NCI-H2107 treated with DMSO at 0.1 percent for 48 hours (cell line): ENCODE results near the gene GPR137B.
A peak's percentile ranks its signal among the peaks of the same experiment; 100 is the strongest.

Experiments used
- DNase-seq: peaks from one replicate; lab custom pipeline; 2025; ENCODE audit not compliant: unreplicated experiment; lab: John Stamatoyannopoulos, UW

GPR137B gene

GRCh38 chr1:236113324-236114032, 28.9 kb upstream of the GPR137B start:
- no peak for DNase-seq

DNA sequence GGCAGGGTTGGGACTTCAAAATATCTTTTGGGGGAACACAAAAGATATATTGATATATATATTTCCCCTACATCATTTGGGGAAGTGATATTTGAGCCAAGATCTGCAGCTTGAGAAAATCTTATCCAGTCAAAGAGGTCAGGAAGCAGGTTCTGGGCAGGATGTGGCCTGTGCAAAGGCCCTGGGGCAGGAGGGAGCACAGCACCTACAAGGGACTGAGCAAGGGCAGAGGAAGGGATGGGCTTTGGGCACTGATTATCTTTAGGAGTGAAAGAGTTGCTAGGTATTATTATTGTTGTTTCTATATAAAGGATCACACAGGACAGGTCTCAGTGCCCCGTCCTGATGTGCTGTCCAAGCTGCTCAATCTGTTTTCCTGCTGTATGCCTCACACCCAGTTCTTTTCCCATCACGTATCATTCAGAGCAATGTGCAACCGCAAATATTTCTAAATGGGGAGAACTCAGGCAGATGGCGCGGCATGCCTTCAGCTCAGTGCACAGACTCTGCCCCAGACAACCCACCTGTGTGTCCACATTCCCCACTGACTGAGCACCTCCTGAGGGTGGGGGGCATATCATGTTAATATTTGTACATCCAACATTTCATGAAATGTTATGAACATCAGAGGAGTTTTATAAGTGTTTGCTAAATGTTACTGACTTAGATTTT, 28.1 kb upstream of the GPR137B start:
- DNase-seq: no peak

- DNase-seq: no peak
Measured at GRCh38 chr1:236117710-236118109, 24.6 kb upstream of the GPR137B start.

DNA sequence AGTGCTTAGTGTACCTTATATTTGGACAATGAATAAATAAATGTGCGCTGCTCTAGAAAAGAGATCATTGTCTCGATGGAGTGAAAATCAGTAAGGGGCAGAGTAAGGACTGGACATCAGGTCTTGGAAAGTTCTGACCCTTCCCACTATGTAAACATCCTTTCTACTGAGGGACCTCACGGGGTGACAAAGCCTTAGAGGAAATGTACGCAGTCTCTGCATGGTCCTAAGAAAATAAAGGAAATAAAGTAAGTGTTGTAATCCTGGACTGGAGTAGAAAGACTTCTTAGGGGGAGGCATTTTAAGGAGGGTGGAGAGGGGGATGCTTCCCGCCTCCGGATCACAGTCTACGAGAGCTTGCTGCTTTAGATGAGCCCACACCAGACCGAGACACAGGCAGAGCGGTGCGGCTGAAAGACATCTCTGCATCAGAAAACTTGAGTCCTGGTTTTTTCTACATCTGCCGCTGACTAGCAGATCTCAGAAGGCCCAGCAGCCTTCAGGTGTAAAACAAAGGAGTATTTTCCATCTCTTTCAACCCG, 22.3 kb upstream of the GPR137B start:
- no peak for DNase-seq

DNA sequence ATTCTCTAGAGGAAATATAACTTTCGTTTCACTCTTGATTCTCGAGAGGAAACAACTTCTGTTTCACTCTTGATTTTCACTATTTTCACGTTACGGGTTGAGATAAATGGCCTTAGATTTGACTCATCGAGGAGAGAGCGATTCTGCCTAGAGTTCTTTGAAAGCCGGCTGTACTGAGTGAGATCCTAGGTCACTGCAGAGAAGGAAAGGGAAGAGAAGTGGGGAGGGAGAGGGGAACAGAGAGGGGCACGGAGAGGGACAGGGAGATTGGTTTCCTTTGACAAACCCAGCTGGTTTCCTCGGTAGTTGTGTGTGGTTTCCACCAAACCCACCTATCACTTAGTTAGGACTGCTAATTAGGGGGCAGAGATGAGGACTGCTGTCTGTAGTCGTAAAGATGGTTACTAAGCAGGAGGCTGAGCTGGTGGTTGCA, 21.6 kb upstream of the GPR137B start:
- no peak for DNase-seq

GRCh38 chr1:236122176-236122575, 20.2 kb upstream of the GPR137B start:
- DNase-seq: no peak

GRCh38 chr1:236123563-236123962, 18.8 kb upstream of the GPR137B start:
- DNase-seq: no peak

GRCh38 chr1:236124965-236125364, 17.4 kb upstream of the GPR137B start:
- no peak for DNase-seq

GRCh38 chr1:236127045-236127444, 15.3 kb upstream of the GPR137B start:
- DNase-seq: no peak

DNA sequence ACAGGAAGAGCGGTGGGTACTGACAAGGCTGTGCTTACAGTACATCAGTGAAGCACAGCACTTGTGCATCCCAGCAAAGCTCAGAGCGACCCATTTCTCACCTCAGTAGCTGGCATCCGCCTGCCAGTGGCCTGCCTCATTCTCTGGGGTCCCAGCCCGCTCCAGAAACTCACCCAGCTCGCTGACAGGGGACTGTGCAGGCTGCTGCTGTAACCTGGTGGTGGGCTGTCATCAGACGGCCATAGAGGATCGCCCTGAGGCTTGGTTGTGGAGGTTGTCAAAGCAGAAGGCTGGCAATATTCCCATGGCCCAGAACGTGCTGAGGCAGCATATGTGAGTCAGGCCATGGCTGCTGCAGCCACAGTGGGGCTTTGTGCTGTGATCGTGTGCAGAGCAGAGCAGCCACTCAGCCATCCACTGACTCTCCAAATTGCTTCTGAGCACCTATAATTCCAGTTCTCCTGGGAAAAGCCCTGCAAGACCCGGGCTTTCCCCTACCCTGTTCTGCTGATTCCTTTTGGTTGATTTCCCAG, 13.6 kb upstream of the GPR137B start:
- DNase-seq: no peak

GRCh38 chr1:236129306-236129705, 13.0 kb upstream of the GPR137B start:
- no peak for DNase-seq

- no peak for DNase-seq
Measured at GRCh38 chr1:236130372-236130771, 12.0 kb upstream of the GPR137B start.

GRCh38 chr1:236131916-236132315, 10.4 kb upstream of the GPR137B start:
- no peak for DNase-seq

DNA sequence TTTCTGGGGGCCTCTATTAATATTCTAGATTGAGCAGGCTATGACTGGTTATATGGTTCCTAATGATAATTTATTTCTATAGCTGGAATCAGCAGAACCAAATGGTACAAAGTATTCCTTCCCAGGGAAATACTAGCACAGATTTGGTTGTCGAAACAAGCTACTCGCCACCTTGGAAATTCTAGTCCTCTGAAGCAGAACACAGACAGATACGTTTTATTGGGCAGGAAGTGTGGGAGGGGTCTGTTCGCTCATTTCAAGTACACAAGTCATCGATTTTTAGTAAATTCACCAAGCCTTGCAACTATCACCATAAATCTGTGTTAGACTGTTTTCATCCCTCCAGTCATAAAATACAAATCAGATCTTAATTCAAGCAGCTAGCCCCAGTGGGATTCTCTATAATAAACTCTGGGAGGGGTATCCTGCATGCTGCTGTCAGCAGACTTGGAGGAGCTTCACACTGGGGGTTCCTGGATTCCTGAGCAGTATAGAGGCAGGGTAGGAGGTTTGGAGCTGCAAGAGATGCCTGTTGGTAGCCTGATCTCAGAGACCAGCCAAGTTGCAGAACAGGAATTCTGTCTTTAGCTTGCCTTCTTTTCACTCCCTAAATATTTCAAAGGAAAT, 9.8 kb upstream of the GPR137B start:
- DNase-seq: no peak

DNA sequence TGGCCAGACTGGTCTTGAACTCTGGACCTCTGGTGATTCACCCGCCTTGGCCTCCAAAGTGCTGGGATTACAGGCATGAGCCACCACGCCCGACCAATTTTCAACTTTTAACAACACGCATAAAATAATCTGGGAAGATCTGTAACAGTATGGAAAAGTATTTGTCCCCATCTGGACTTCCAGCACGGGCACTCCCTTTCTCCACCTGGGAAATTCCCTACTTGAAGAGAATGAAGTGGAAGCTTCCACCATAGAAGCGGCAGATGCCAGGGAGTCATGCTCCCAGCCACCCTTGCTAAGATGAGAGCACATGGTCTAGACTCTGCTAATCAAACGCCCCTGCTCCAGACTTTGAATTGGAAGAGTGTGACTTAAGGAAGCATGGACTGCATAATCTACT, 9.0 kb upstream of the GPR137B start:
- no peak for DNase-seq

- DNase-seq: no peak
Measured at GRCh38 chr1:236133802-236134201, 8.5 kb upstream of the GPR137B start.

DNA sequence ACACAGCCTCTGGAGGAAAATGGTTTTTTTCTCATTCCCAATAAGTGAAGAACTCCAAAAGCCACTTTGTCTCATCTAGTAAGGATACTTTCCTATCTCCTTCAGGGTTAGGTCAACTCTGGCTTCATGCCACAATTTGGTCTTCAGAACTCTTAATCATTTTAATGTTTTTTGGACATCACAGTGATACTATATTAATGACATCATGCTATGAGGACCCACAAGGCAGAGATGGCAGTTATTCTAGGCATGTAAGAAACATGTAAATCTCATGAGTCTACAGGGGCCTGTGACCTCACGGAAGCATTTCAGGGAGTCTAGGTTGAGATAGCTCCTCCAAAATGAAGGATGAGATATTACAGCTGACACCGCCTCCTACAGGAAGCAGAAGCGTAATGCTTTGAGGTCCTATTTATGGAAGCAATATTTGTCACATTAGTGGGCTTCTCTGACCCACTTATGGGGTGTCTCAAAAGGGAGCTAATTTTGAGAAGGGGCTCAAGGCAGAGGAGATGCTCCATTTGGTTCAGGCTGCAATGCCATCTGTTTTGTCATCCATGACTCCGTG, 5.0 kb upstream of the GPR137B start:
- no peak for DNase-seq

GRCh38 chr1:236139495-236139894, 2.8 kb upstream of the GPR137B start:
- DNase-seq: no peak

DNA sequence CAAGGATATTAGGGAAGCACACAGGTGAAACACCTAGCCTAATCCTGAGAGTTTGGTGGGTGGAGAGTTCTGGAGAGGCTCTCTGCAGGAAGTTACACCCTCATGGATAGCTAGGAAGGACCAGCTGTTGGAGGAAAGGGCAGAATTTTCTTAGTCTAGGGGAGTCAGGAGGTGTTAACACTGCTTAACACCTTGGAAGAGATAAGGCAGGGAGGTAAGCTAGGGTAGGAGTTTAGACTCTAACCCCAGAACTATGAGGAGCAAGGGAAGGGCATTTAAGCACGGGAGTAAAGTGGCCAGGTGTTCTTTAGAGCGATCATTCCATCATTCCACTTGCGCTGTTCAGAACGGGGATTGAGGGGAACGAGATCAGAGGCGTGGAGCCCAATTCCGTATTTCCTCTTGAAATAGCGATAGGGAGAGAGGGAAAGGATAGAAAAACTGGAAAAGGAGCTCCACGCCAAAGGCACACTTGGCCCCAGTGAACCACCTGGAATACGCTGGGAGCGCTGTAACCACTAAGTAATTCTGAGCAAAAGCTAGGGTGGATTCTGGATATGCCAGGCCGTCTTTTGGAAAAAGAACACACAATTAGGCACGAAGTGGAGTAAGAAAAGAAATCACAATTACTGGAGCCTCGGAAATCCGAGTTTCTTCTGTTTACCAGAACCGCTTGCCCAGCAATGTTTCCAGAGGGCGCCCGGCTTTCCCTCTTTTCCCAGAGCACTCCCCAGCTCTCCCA, 1.5 kb upstream of the GPR137B start:
- peak; percentile 44 for DNase-seq

DNA sequence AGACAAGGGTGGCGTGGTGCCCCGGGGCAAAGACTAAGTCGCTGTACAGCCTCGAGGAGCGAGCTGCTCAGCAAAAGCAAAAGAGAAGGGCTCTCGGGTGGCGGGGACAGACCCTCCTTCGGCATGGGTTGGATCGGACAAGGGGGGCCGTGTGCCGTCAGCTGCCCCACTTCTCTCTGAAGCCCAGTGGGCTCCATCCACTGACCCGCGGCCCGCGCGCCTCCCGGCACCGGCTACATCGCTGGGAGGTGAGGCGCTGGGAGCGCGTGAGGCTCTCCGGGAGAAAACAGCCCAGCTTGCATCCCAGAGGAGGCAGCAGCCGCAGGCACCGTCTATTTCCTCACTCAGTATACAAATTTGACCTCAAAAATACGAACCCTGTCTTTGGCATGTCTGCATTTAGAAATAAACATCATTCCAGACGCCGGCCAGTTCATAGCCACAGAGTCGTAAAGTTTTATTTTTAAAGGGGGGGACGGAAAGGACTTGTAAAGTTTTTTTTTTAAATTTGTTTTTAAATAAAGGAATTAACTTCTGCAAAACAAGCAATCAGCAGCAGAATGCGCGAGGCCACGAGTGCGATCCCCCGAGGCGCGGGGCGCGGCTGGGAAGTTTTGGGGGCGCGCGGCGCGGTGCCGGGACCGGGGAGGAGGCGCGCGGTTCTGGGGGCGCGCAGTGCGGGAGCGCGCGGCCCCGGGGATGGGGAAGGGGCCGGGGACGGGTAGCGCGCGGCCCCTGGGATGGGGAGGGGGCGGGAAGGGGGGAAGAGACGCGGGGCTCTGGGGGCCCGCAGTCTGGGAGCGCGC, 689 bp upstream of the GPR137B start:
- peak; percentile 44 for DNase-seq
